ENCODE data around the gene C1D. TPM values are rescaled to one million over a fixed set of nuclear protein-coding genes. Genes with fewer than 3 reads are reported as not detected.

The C1D gene, protein sequence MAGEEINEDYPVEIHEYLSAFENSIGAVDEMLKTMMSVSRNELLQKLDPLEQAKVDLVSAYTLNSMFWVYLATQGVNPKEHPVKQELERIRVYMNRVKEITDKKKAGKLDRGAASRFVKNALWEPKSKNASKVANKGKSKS
- total RNA-seq (2022; extraction: Qiagen RNA extraction; ENCODE audit: low read depth): 27.8 to 63.5 TPM (median 35.0 TPM) in 5 replicates

GRCh38 chr2:68062680-68063387 is at the start of gene C1D:
TSS of gene C1D (minus strand) at chr2:68063004. CDS start at chr2:68047310, 15,694 bp downstream.

Other genes with a start within 250 kb of the C1D start
- gene PNO1, start 94.9 kb upstream of the C1D start, total RNA-seq (2022; extraction: Qiagen RNA extraction; ENCODE audit: low read depth): 51.9 to 59.4 TPM (median 54.1 TPM) in 5 replicates
- 54.3 to 90.0 TPM (median 57.3 TPM) in 5 replicates for gene PPP3R1, start 189.5 kb upstream of the C1D start, total RNA-seq (2022; extraction: Qiagen RNA extraction; ENCODE audit: low read depth)

Measured in A549 treated with ZK216348 at 1 μM for 4 hours (cell line).